Embryonic facial prominence (tissue), 1 donor: Measurements from ENCODE around the gene JAKMIP3.

Experiments
- DNase-seq: peaks from one replicate; pipeline ENCODE4 v3.0.0-alpha.2; 2016; ENCODE audit errors: extremely low spot score

The JAKMIP3 gene

DNA sequence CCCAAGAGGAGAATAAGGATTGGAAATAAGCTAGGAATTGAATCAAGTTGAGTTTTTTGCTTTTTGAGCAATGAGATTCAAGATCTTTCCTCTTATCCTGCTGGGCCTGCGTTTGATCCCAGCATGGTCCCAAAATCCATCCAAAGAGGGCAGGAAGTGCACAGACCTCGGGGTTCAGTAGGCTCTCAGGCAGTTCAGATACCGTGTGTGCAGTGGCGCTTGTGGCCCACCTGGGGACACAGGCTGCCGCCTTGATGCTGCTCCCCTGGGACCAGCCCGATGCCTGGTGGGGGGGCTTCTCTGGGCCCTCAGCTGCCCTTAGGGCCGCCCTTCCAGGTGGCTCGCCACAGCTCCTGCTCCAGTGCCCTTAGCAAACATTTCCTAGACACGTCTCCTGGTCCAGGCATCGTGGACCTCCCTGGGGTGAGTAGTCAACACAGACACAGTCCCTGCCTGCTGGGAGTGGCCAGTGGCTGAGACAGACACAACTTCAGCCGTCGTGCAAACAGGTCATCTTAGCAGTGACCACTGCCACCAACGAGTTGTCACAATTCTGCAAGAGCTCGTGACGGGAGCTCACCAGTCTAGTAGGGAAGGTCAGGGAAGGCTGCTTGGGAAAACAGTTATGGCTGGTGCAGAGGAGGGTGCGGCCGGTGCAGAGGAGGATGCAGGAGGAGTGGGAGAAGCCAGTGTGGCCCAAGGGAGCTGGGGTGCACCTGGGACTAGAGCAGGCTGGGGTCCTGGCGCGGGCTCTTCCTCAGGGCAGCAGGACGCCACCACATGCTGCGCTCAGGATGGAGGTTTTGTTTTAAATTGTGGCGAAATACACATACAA is 21.7 kb upstream of the JAKMIP3 start:
- DNase-seq, result no peak

- DNase-seq, result no peak
Measured at GRCh38 chr10:132044803-132045202, 20.9 kb upstream of the JAKMIP3 start.

- no peak for DNase-seq
Measured at GRCh38 chr10:132045324-132045723, 20.4 kb upstream of the JAKMIP3 start.

- DNase-seq, result no peak
Measured at GRCh38 chr10:132047575-132048293, 18.0 kb upstream of the JAKMIP3 start.

DNA sequence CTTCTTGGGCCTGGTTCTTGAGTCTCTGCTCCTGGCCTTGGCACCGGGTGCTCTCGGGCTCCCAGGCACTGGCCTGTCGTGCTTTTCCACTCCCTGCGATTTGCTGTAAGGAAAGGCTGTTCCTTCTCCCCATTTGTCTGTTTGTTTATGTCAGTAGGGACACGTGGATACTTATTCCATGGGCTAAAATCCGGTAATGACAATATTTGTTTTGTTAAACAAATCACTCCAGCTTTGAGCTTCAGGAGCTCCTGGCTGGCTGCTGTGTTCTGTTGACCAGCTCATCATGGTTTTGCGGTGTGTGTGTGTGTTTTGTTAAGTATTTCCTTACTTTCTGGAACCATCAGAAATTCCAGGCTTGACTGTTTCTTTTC is 17.5 kb upstream of the JAKMIP3 start:
- DNase-seq, result no peak

DNA sequence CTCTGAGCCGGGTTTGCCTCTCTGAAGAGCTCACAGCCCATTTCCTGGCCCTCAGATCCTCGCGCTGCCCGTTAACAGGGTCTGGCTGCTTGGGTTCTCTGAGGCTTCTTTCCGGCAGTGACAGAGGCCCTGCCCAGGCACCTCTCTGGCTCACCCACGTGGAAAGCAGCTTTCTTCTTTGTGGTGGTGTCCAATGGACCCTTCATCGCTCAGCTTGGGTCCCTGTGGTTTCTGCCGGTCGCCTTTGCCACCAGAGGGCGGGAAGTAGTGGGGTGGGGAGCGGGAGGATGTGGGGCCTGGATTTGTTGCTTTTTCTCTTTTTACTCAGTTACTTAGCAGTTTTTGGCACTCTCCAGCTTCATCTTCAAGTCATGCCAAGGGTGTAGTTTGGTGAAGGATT is 15.6 kb upstream of the JAKMIP3 start:
- no peak for DNase-seq

DNA sequence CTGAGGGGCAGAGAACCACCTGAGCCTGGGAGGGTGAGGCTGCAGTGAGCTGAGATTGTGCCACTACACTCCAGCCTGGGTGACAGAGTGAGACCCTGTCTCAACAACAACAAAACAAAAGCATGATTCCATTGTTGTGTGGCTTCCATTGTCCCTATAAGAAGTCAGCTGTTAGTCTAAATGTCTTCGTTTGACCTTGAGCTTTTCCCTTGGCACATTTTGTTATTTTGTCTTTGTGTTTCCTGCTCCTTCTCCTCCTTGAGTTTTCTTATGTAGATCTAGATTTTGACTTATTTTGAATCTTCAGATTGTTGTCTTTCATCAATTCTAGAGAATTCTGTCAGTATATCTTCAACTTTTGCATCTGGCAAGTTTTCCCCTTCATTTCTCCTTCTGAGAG is 13.6 kb upstream of the JAKMIP3 start:
- DNase-seq, result no peak

GRCh38 chr10:132054564-132054963 is 11.2 kb upstream of the JAKMIP3 start:
- DNase-seq, result no peak

DNA sequence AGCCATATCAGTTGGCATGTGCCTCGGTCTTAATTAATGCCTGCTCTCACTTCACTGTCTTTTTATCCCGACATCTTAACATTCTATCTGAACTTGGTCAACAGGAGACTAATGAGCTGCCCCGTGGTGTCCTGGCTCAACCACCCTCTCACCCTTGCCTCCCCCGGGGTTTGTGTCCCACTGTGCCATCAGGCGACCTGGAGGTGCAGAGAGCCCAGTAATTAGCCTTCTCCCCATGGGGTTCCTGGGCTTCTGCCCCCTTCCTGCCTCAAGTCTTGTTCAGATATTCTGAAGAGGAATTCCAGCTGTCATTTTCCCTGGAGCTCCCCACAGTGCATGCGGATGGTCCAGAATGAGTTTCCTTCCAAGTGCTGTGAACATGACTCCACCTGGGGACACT is 10.1 kb upstream of the JAKMIP3 start:
- DNase-seq, result no peak

DNA sequence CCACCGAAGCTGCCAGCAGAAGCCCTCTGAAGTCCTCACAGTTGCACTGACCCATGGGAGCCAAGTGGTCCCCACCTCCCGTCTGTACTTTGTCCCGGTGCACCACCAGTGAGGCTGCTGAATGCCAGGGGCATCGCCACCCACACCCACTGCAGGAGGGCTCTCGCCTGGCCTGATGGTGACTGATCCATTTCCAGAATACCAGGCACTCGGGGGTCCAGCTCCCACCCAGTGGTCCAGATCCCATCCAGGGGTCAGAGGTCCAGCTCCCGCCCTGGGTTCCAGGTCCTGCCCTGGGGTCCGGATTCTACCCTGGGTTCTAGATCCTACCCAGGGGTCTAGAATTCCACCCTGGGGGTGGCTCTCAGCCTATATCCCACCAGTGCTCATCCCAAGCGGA is 9.1 kb upstream of the JAKMIP3 start:
- no peak for DNase-seq

GRCh38 chr10:132057191-132057681 is 8.5 kb upstream of the JAKMIP3 start:
- DNase-seq, result no peak

GRCh38 chr10:132058111-132058745 is 7.5 kb upstream of the JAKMIP3 start:
- DNase-seq, result no peak

DNA sequence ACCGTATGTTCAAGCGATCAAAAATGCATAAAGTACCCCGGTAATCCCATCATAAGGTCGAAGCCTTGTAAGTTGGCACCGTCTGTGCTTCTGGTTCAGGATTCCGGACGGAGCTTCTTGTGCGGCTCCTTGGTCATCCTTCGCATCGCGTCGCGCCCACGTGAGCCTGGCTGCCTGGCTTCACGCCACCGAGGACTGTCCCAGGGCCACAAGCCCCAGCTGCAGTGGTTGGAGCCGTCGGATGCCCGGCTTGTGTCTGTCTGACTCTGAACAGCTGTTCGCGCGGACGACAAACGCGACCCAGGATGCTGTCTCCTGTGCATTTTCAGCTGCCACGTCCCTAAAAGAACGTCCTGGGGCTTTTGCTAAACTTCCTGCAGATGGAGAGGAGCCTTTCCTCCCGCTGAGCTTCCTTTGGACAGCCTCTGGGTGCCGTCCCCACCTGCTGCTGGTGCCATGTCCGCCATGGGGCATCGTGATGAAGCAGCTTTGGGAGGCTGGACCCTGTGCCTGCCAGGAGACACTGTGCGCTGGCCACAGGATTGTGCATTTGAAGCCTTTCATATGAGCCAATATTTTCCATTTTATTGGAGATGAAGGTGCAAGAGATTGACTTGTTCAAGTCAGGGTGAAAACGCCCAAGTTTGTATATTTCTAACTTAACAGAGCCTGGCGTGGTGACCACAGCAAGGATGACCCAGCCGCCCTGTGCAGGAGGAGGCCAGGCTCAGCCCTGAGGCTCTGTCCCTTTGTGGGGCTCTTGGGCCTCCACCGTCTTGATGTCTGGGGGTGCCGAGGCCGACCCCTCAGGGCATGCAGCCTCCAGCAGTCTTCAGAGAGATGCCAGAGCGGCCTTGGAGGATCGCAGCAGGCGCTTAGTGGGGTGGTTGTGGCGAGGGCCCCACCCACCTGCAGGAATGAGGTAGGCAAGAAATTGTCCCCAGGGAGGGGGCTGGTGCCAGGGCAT is 6.7 kb upstream of the JAKMIP3 start:
- DNase-seq, result no peak

- DNase-seq, result no peak
Measured at GRCh38 chr10:132059760-132060508, 5.8 kb upstream of the JAKMIP3 start.

DNA sequence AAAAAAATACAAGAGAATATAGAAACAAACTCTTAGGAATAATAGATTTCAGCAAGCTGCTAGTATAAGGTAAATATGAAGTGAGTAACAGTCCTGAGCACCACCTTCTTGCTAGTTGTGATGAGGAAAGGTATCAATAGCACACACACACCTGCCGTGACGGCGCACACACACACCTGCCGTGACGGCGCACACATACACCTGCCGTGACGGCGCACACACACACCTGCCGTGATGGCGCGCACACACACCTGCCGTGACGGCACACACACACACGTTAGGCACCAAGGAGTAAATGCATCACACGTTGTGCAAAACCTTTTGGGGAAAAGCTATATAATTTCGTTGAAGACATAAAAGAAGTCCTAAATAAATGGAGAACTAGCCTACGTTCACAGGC is 4.7 kb upstream of the JAKMIP3 start:
- no peak for DNase-seq

GRCh38 chr10:132061465-132061864 is 4.3 kb upstream of the JAKMIP3 start:
- no peak for DNase-seq

DNA sequence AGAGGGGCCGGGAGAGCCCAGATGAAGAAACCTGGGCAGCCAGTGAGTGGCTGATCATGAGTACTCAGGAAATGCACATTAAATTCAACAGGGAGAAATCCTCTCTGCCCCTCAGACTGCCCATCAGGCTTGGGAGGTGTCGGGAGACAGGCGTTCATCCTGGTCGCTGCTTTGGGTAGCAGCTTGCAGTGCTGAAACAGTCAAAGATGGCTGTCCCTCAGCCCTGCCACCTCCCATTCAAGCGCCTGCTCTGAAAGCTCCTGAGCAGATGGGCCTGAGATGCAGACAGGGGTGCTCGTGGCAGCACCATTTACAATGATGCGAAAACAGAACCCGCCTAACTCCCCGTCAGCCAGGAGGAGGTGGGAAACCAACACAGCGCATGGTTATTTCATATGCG is 3.6 kb upstream of the JAKMIP3 start:
- no peak for DNase-seq

DNA sequence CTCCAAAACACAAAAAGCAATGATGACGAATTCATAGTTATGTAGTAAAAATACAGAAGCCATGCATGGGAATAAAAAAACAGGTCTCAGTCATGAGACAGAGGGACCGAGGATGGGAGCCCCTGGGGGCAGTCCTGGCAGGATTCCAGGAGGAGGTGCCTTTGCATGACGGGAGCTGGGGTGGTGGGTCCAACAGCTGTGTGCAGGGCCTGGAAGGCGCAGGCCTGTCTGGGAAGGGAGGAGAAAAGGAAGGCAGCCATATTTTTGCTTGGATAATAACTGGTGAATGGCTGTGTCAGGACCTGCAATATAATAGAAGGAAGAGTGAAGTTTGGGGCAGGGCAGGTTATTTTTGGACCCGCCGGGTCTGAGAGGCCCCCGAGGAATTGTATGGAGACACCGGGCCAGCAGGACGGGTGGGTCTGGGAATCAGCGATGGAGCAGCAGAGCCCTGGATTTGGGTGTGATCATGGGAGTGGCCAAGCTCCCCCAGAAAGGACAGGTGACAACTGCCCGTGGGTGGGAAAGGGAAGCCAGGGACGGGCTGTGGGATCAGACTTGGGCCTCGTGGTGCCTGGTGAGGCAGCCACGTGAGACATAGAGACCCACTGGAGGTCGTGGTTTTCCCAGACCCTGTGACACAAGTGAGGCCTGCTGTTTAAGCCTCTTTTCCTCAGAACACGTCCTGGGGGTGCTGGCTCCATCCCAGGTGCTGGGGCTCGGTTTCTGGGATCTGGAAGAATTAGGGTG is 2.9 kb upstream of the JAKMIP3 start:
- DNase-seq, result no peak

DNA sequence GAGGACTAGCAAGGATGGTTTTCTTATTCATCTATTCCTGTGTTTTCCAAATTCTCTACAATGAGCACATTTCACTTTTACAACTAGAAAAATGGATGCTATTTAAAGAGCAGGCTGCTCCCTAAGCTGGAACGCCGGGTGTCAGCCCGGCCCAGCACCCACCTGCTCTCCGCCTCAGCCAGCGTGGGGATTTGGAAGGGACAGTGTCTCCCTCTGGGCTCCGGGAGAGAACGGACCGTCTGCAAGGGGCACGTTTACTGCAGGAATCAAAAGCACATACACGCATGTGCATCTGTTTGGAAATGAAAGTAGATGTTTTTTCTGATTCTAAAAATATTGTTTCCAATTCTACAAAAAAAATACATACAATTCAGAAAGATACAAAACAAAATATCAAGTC is 2.3 kb upstream of the JAKMIP3 start:
- DNase-seq, result no peak
